ENCODE results near the gene NAA38.

Gene NAA38

GRCh38 chr17:7893187-7893880 is 36.0 kb upstream of the NAA38 start:
- H3K4me3 ChIP-seq (replicated peaks; ENCODE audit: low read depth, low read length), result no peak overlapping the region
- no peak for DNase-seq (ENCODE audit: extremely low read depth, low read depth)
- TF ChIP-seq, protein P1, sequence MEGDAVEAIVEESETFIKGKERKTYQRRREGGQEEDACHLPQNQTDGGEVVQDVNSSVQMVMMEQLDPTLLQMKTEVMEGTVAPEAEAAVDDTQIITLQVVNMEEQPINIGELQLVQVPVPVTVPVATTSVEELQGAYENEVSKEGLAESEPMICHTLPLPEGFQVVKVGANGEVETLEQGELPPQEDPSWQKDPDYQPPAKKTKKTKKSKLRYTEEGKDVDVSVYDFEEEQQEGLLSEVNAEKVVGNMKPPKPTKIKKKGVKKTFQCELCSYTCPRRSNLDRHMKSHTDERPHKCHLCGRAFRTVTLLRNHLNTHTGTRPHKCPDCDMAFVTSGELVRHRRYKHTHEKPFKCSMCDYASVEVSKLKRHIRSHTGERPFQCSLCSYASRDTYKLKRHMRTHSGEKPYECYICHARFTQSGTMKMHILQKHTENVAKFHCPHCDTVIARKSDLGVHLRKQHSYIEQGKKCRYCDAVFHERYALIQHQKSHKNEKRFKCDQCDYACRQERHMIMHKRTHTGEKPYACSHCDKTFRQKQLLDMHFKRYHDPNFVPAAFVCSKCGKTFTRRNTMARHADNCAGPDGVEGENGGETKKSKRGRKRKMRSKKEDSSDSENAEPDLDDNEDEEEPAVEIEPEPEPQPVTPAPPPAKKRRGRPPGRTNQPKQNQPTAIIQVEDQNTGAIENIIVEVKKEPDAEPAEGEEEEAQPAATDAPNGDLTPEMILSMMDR (IDR thresholded peaks at IDR 0.05; ENCODE audit: low read depth, low read length, missing control alignments), result no peak

DNA sequence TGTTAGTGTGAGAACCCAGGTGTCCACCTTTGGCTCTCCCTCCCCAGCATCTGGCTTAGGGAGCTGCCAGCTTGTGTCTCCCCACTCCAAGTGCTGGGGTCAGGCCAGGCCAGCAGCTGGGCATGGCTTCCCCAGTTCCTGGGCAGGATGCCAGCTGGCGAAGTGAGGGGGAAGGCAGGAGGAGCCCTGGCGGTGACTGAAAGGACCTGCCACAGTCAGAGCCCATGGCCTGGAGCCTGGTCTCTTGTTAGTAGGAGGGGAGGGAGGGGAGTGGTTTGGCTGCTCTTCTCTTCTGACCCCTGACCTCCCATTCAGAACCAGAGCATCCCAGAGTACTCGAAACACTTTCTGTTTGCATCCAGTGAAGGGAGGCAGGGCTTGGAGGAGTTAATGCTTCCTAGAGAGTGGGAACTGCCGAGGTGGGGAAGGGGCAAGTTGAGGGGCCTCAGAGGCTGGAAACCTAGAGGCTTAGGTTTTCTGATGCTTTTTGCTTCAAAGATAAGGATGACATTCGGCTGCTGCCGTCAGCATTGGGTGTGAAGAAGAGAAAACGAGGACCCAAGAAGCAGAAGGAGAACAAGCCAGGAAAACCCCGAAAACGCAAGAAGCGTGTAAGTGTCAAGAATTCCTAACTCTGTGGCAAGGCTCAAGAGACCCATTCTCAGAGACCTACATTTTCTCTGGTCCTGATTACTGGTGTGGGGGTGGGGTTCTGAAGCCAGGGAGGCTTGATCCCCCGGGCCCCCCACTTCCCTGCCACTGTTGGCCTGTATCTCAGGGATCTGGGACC is 32.0 kb upstream of the NAA38 start:
- TF ChIP-seq, protein P1 (IDR thresholded peaks at IDR 0.05; ENCODE audit: low read depth, low read length, missing control alignments), result peak; percentile 43
- DNase-seq (ENCODE audit: extremely low read depth, low read depth), result peak; percentile 72
- peak overlapping the region; percentile 78; the same call in 1 of the 2 replicates for H3K4me3 ChIP-seq (replicated peaks; ENCODE audit: low read depth, low read length)

DNA sequence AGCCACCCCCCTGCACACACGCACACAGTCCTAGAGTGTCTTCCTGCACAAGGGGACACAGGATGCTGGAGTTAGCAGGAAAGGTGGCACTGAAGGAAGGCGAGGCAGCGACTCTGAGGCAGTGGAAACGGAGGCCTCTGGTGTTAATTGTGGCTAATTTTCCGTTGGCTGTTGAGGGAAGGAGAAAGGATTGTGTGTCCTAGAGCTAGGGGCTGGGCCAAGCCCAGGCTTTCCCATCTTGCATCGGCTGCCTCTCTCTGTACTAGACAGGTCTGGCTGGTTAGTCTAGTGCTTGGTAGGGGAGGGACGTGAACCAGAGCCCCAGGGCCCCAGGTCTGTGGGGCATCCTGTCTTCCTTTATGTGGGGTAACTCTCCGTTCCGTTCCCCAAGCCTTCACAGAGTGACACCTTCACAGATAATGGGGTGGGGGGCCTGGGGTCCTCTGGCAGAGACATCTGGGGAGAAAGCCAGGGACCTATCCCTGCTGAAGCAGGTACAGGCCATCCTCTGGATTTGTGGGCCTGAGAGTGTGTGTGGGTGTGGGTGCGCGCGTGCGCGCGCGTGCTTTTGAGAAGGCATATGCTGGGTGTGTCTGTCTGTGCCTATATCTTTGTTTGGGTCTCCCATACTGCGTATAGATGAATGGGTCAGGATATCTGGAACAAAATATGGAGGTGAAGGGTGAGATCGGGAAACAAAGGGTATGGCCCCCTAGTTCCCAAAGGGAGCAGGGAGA is 31.0 kb upstream of the NAA38 start, which contains the start of gene CHD3:
Gene CHD3 (plus strand): TSS at position 606 of the 737 bp plus-strand sequence. CDS start 212 bp downstream, outside the sequence.
- TF ChIP-seq, protein P1 (IDR thresholded peaks at IDR 0.05; ENCODE audit: low read depth, low read length, missing control alignments), result no peak
- DNase-seq (ENCODE audit: extremely low read depth, low read depth), result no peak
- peak within 1 kb of the TSS; percentile 78 for H3K4me3 ChIP-seq (replicated peaks; ENCODE audit: low read depth, low read length)

GRCh38 chr17:7887482-7888183 is 30.3 kb upstream of the NAA38 start:
- TF ChIP-seq, protein P1 (IDR thresholded peaks at IDR 0.05; ENCODE audit: low read depth, low read length, missing control alignments), result no peak
- H3K4me3 ChIP-seq (replicated peaks; ENCODE audit: low read depth, low read length), result peak overlapping the region; percentile 78
- DNase-seq (ENCODE audit: extremely low read depth, low read depth), result peak; percentile 95

DNA sequence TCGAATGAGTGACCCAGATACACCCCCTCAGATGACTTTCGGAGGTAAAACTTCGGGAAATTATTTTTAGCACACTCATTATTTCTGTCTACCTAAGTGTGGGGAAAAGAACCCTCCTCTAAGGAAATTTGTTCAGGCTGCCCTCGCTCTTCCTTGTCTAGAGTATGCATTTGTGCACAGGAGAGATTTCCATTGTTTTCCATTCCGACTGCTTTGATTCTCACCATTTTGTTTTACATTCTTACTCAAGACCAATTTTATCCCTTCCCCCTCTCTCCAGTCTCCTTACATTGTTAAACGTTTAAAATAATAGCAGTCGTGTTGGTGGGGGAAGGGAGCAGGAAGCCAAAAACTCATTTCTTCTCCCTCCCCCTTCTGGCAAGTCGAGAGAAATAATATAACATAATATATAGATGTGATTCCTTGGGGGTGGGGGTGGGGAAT is 29.7 kb upstream of the NAA38 start:
- TF ChIP-seq, protein P1 (IDR thresholded peaks at IDR 0.05; ENCODE audit: low read depth, low read length, missing control alignments), result no peak
- peak overlapping the region; percentile 78 for H3K4me3 ChIP-seq (replicated peaks; ENCODE audit: low read depth, low read length)
- DNase-seq (ENCODE audit: extremely low read depth, low read depth), result no peak

Measured in HFF-Myc (cell line).